DND-41 (cell line): Measurements from ENCODE around the gene OSBPL10.
"Not testable (repeated sequence)": the region's sequence is repeated elsewhere in the genome, so short reads cannot be mapped to it uniquely, and the experiment has no call there.

ENCODE experiments used
- ATAC-seq: fragments of 200-7000 bp; cut with Tn5 transposase; 3 replicates; pipeline ENCODE4 v1.9.1; 2021; ENCODE audit warnings: low read depth; ENCODE audit not compliant: insufficient read depth
- DNase-seq: peaks from one replicate; pipeline ENCODE4 v3.0.0-alpha.2; 2020
- H2AFZ ChIP-seq: 2 replicates; pipeline ENCODE4 v1.6.0; 2012; ENCODE audit warnings: low read depth, low read length
- H3K27ac ChIP-seq: 2 replicates; pipeline ENCODE4 v1.5.1; 2012; ENCODE audit warnings: low read length, inconsistent platforms
- H3K27me3 ChIP-seq: fragments of 200-600 bp; sonication (generic); 2 replicates; pipeline ENCODE4 v1.6.0; 2012; ENCODE audit warnings: low read length, mild to moderate bottlenecking, inconsistent platforms; ENCODE audit not compliant: insufficient read depth, poor library complexity
- H3K36me3 ChIP-seq: 2 replicates; pipeline ENCODE4 v1.5.1; 2012; ENCODE audit warnings: low read length, inconsistent platforms; ENCODE audit not compliant: insufficient read depth
- H3K4me1 ChIP-seq: 2 replicates; pipeline ENCODE4 v1.5.1; 2012; ENCODE audit warnings: mild to moderate bottlenecking, low read length; ENCODE audit not compliant: insufficient read depth
- H3K4me2 ChIP-seq: 2 replicates; pipeline ENCODE4 v1.6.0; 2012; ENCODE audit warnings: mild to moderate bottlenecking, moderate library complexity, low read length, inconsistent platforms; ENCODE audit not compliant: insufficient read depth
- H3K4me3 ChIP-seq, 2 experiments: fragments of 200-600 bp in 1 of 2; shearing (Covaris generic) in 1 of 2; 2 replicates each; pipeline ENCODE4 v1.5.1; 2012 to 2016; ENCODE audit warnings: inconsistent platforms in 2 of 2, low read length in 2 of 2, mild to moderate bottlenecking in 2 of 2, low read depth in 1 of 2, moderate library complexity in 1 of 2
- H3K79me2 ChIP-seq: 2 replicates; pipeline ENCODE4 v1.6.0; 2012; ENCODE audit warnings: low read length, inconsistent platforms; ENCODE audit not compliant: insufficient read depth
- H3K9ac ChIP-seq: 2 replicates; pipeline ENCODE4 v1.6.0; 2012; ENCODE audit warnings: low read depth, mild to moderate bottlenecking, inconsistent platforms, low read length, moderate library complexity
- H3K9me3 ChIP-seq: 2 replicates; pipeline ENCODE4 v1.5.1; 2012; ENCODE audit warnings: low read length, moderate library complexity, mild to moderate bottlenecking, inconsistent platforms; ENCODE audit not compliant: insufficient read depth, severe bottlenecking
- H4K20me1 ChIP-seq: 2 replicates; pipeline ENCODE4 v1.6.0; 2012; ENCODE audit warnings: low read length; ENCODE audit not compliant: insufficient read depth
- EZH2 ChIP-seq: IDR thresholded peaks from 3 replicates; pipeline ENCODE4 v1.6.1; 2012; ENCODE audit warnings: borderline replicate concordance, low read depth, mild to moderate bottlenecking, moderate library complexity, low read length, inconsistent platforms; ENCODE audit not compliant: severe bottlenecking
- TF ChIP-seq, protein P1 (sequence below): IDR thresholded peaks from 2 replicates; pipeline ENCODE4 v1.5.1; 2012; ENCODE audit warnings: borderline replicate concordance, low read length, moderate library complexity, mild to moderate bottlenecking; ENCODE audit not compliant: poor library complexity, severe bottlenecking; ENCODE audit errors: extremely low read depth

OSBPL10 gene

DNA sequence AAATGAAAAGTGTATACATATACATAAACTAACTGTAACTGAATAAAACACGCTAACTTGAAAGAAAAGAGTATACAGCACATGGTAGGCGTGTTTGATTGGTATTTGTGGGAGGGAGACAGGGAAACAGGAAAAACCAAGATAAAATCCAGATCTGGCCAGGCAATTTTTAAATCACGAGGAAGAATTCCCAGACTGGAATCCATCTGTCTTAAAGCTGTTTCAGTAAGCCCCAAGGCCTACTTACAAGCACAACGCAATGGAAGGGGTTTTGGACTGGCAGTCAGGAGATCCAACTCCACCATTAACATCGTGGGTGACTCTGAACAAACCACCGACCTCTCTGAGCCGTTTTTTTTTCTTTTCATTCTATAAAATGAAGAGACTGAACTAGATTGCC lies 195.8 kb downstream of the OSBPL10 start:
- H3K9me3 ChIP-seq, result no peaks in the 10 kb centered on the region
- ATAC-seq (no peak), DNase-seq (no peak)

GRCh38 chr3:31783851-31784250 lies 197.2 kb downstream of the OSBPL10 start:
- not testable (repeated sequence) for DNase-seq, H2AFZ ChIP-seq, H3K27ac ChIP-seq, H3K4me2 ChIP-seq, H4K20me1 ChIP-seq, H3K27me3 ChIP-seq, H3K4me1 ChIP-seq, H3K4me3 ChIP-seq, H3K9ac ChIP-seq, H3K9me3 ChIP-seq, ATAC-seq, H3K36me3 ChIP-seq, H3K79me2 ChIP-seq

More for the DNA sequence above, 195.8 kb downstream of the OSBPL10 start:
- Histone ChIP-seq H3K9ac (no peak overlapping the region), H3K4me1 (no peaks in the 10 kb centered on the region), H3K4me3 (no peak overlapping the region), H3K79me2 (no peaks in the 10 kb centered on the region), H3K4me2 (no peak overlapping the region), H3K36me3 (no peaks in the 10 kb centered on the region), H3K27me3 (no peaks in the 10 kb centered on the region), H2AFZ (no peak overlapping the region), H4K20me1 (no peaks in the 10 kb centered on the region), H3K27ac (no peak overlapping the region)
- TF ChIP-seq, protein P1, sequence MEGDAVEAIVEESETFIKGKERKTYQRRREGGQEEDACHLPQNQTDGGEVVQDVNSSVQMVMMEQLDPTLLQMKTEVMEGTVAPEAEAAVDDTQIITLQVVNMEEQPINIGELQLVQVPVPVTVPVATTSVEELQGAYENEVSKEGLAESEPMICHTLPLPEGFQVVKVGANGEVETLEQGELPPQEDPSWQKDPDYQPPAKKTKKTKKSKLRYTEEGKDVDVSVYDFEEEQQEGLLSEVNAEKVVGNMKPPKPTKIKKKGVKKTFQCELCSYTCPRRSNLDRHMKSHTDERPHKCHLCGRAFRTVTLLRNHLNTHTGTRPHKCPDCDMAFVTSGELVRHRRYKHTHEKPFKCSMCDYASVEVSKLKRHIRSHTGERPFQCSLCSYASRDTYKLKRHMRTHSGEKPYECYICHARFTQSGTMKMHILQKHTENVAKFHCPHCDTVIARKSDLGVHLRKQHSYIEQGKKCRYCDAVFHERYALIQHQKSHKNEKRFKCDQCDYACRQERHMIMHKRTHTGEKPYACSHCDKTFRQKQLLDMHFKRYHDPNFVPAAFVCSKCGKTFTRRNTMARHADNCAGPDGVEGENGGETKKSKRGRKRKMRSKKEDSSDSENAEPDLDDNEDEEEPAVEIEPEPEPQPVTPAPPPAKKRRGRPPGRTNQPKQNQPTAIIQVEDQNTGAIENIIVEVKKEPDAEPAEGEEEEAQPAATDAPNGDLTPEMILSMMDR, result no peak
- TF ChIP-seq EZH2, result no peak

- H3K27me3 ChIP-seq, H3K36me3 ChIP-seq, H2AFZ ChIP-seq, H3K4me3 ChIP-seq, H3K4me2 ChIP-seq, H4K20me1 ChIP-seq, ATAC-seq, H3K9me3 ChIP-seq, H3K4me1 ChIP-seq, H3K79me2 ChIP-seq, H3K27ac ChIP-seq, H3K9ac ChIP-seq, DNase-seq: not testable (repeated sequence)
Observed at GRCh38 chr3:31782306-31782705, 198.8 kb downstream of the OSBPL10 start.

- Histone ChIP-seq H2AFZ (no peak overlapping the region), H3K27ac (no peak overlapping the region), H3K27me3 (no peaks in the 10 kb centered on the region), H3K36me3 (no peaks in the 10 kb centered on the region), H3K9me3 (no peaks in the 10 kb centered on the region), H3K4me3 (no peak overlapping the region), H3K4me2 (no peak overlapping the region), H4K20me1 (no peaks in the 10 kb centered on the region), H3K79me2 (no peaks in the 10 kb centered on the region), H3K9ac (no peak overlapping the region), H3K4me1 (no peaks in the 10 kb centered on the region)
- ATAC-seq (no peak), DNase-seq (no peak)
- no peak for TF ChIP-seq EZH2
- TF ChIP-seq, protein P1, result no peak
Observed at GRCh38 chr3:31779514-31779913, 201.5 kb downstream of the OSBPL10 start.

GRCh38 chr3:31777887-31778286 lies 203.2 kb downstream of the OSBPL10 start:
- no peaks in the 10 kb centered on the region for H4K20me1 ChIP-seq
- H3K27ac ChIP-seq, result no peak overlapping the region
- H3K4me1 ChIP-seq, result no peaks in the 10 kb centered on the region
- TF ChIP-seq, protein P1, result no peak
- no peak for TF ChIP-seq EZH2
- no peak overlapping the region for H3K4me3 ChIP-seq
- no peak for DNase-seq
- H2AFZ ChIP-seq, result 0 out of 2 replicates have a peak overlapping the region, but pooled peaks have one; percentile 1
- H3K9me3 ChIP-seq, result no peaks in the 10 kb centered on the region
- no peak overlapping the region for H3K4me2 ChIP-seq
- no peaks in the 10 kb centered on the region for H3K36me3 ChIP-seq
- no peak overlapping the region for H3K9ac ChIP-seq
- ATAC-seq, result no peak
- no peaks in the 10 kb centered on the region for H3K27me3 ChIP-seq
- no peaks in the 10 kb centered on the region for H3K79me2 ChIP-seq
